Panc1 (cell line): ENCODE data around the gene SND1.

Experiments used
- CTCF ChIP-seq: fragments of 450-650 bp; IDR thresholded peaks from 2 replicates; pipeline ENCODE4 v1.5.1; 2017; ENCODE audit warnings: mild to moderate bottlenecking
- POLR2AphosphoS5 ChIP-seq: IDR thresholded peaks from 2 replicates; pipeline ENCODE4 v1.6.1; 2012; ENCODE audit warnings: mild to moderate bottlenecking, low read depth, low read length, moderate library complexity
- REST ChIP-seq, 2 experiments: IDR thresholded peaks; 2 replicates each; pipeline ENCODE4 v1.6.1; 2011 to 2012; ENCODE audit warnings: low read depth in 2 of 2, control low read depth in 1 of 2, low read length in 1 of 2, mild to moderate bottlenecking in 1 of 2, moderate library complexity in 1 of 2; ENCODE audit not compliant: insufficient read depth in 1 of 2
- SIN3A ChIP-seq: IDR thresholded peaks from 2 replicates; pipeline ENCODE4 v1.6.1; 2012; ENCODE audit warnings: low read depth, mild to moderate bottlenecking, low read length, moderate library complexity, borderline replicate concordance; ENCODE audit not compliant: insufficient read depth

- TF ChIP-seq CTCF, result no peak
- TF ChIP-seq POLR2AphosphoS5, result no peak
- no peak for TF ChIP-seq SIN3A
- TF ChIP-seq REST (IDR thresholded peaks at IDR 0.05; ENCODE audit: insufficient read depth in 1 of 2, low read depth in 2 of 2, low read length in 1 of 2), result no peak
Observed at GRCh38 chr7:127950233-127950935, 298.4 kb downstream of the SND1 start.
